ENCODE measurements around the gene SLC26A8. TPM values are rescaled to one million over a fixed set of nuclear protein-coding genes. Genes with fewer than 3 reads are reported as not detected.
A peak's percentile ranks its signal among the peaks of the same experiment; 100 is the strongest.

SLC26A8 gene
- polyA plus RNA-seq, 1 donor from 2014 or later = not detected

GRCh38 chr6:36029464-36029863 lies 5.0 kb upstream of the SLC26A8 start:
- peaks cover 59% of the 10 kb centered on the region for H3K79me2 ChIP-seq (replicated peaks; ENCODE audit: insufficient read depth, low read length)
- no peak overlapping the region for H2AFZ ChIP-seq (ENCODE audit: low read depth, low read length)
- peak overlapping the region; percentile 89 for H3K4me2 ChIP-seq (ENCODE audit: low read length)
- H3K4me3 ChIP-seq (ENCODE audit: low read length) = peak overlapping the region; percentile 100
- H3K27ac ChIP-seq (ENCODE audit: low read length) = no peak overlapping the region
- H3K9ac ChIP-seq (ENCODE audit: low read length) = peak overlapping the region; percentile 91
- no peaks in the 10 kb centered on the region for H3K9me2 ChIP-seq (ENCODE audit: insufficient read depth, low read length)
- no peaks in the 10 kb centered on the region for H3K9me3 ChIP-seq (ENCODE audit: low read length)
- no peaks in the 10 kb centered on the region for H3K27me3 ChIP-seq (ENCODE audit: insufficient read depth, low read depth, low read length)
- H4K20me1 ChIP-seq (ENCODE audit: insufficient read depth) = no peaks in the 10 kb centered on the region
- H3K36me3 ChIP-seq (ENCODE audit: insufficient read depth, low read length) = no peaks in the 10 kb centered on the region
- TF ChIP-seq EZH2 (IDR thresholded peaks at IDR 0.05; ENCODE audit: borderline replicate concordance, insufficient read depth, low read length, poor library complexity, severe bottlenecking) (no peak), SMC3 (conservative IDR thresholded peaks at IDR 0.05; ENCODE audit: poor library complexity) (no peak), TAF1 (IDR thresholded peaks at IDR 0.05; ENCODE audit: low read depth) (no peak), REST (IDR thresholded peaks at IDR 0.05; ENCODE audit: borderline replicate concordance) (no peak), MXI1 (conservative IDR thresholded peaks at IDR 0.05; ENCODE audit: poor library complexity, severe bottlenecking) (no peak), POLR2AphosphoS5 (IDR thresholded peaks at IDR 0.05) (no peak), CTCF (IDR thresholded peaks at IDR 0.05; ENCODE audit: poor library complexity, severe bottlenecking) (no peak), EP300 (conservative IDR thresholded peaks at IDR 0.05; ENCODE audit: poor library complexity, severe bottlenecking) (no peak), RAD21 (conservative IDR thresholded peaks at IDR 0.05) (no peak)
- H3F3A ChIP-seq (ENCODE audit: insufficient read depth, low read length, poor library complexity, severe bottlenecking) = no peaks in the 10 kb centered on the region

- Histone ChIP-seq H3F3A (ENCODE audit: insufficient read depth, low read length, poor library complexity, severe bottlenecking) (no peaks in the 10 kb centered on the region), H3K27me3 (ENCODE audit: insufficient read depth, low read depth, low read length) (no peaks in the 10 kb centered on the region), H3K9me3 (ENCODE audit: low read length) (no peaks in the 10 kb centered on the region), H4K20me1 (ENCODE audit: insufficient read depth) (no peaks in the 10 kb centered on the region), H3K9me2 (ENCODE audit: insufficient read depth, low read length) (no peaks in the 10 kb centered on the region), H2AFZ (ENCODE audit: low read depth, low read length) (peak overlapping the region; percentile 80), H3K79me2 (replicated peaks; ENCODE audit: insufficient read depth, low read length) (peaks cover 53% of the 10 kb centered on the region), H3K4me3 (ENCODE audit: low read length) (peak overlapping the region; percentile 100), H3K36me3 (ENCODE audit: insufficient read depth, low read length) (no peaks in the 10 kb centered on the region), H3K4me2 (ENCODE audit: low read length) (peak overlapping the region; percentile 89), H3K9ac (ENCODE audit: low read length) (peak overlapping the region; percentile 91), H3K27ac (ENCODE audit: low read length) (peak overlapping the region; percentile 89)
- TF ChIP-seq SMC3 (conservative IDR thresholded peaks at IDR 0.05; ENCODE audit: poor library complexity) = no peak
- TF ChIP-seq POLR2AphosphoS5 (IDR thresholded peaks at IDR 0.05) = no peak
- no peak for TF ChIP-seq REST (IDR thresholded peaks at IDR 0.05; ENCODE audit: borderline replicate concordance)
- no peak for TF ChIP-seq EP300 (conservative IDR thresholded peaks at IDR 0.05; ENCODE audit: poor library complexity, severe bottlenecking)
- TF ChIP-seq RAD21 (conservative IDR thresholded peaks at IDR 0.05) = no peak
- no peak for TF ChIP-seq CTCF (IDR thresholded peaks at IDR 0.05; ENCODE audit: poor library complexity, severe bottlenecking)
- TF ChIP-seq EZH2 (IDR thresholded peaks at IDR 0.05; ENCODE audit: borderline replicate concordance, insufficient read depth, low read length, poor library complexity, severe bottlenecking) = no peak
- TF ChIP-seq TAF1 (IDR thresholded peaks at IDR 0.05; ENCODE audit: low read depth) = no peak
- no peak for TF ChIP-seq MXI1 (conservative IDR thresholded peaks at IDR 0.05; ENCODE audit: poor library complexity, severe bottlenecking)
These were observed 4.5 kb upstream of the SLC26A8 start for GRCh38 chr6:36028877-36029324.
